ENCODE measurements around the gene ADGRV1.

- TF ChIP-seq CTCF (IDR thresholded peaks at IDR 0.05) = peak in 3 of 6 experiments; percentile 15 to 29 (median 24)
- TF ChIP-seq POLR2A (IDR thresholded peaks at IDR 0.05) = no peak
Observed at GRCh38 chr5:91182763-91183162, 624.2 kb downstream of the ADGRV1 start.

Data from Peyer's patch (tissue), 4 donors.